HG03442 (cell line): ENCODE data around the gene LRP11.

Experiments used
- ATAC-seq: cut with Tn5 transposase; IDR thresholded peaks from one replicate; pipeline ENCODE4 v1.9.1; 2021; ENCODE audit warnings: mild to moderate bottlenecking, moderate library complexity; ENCODE audit not compliant: unreplicated experiment

The LRP11 gene

GRCh38 chr6:149806127-149806526 is 58.0 kb downstream of the LRP11 start:
- ATAC-seq = no peak

- ATAC-seq = no peak
Measured at GRCh38 chr6:149783551-149783950, 80.6 kb downstream of the LRP11 start.

DNA sequence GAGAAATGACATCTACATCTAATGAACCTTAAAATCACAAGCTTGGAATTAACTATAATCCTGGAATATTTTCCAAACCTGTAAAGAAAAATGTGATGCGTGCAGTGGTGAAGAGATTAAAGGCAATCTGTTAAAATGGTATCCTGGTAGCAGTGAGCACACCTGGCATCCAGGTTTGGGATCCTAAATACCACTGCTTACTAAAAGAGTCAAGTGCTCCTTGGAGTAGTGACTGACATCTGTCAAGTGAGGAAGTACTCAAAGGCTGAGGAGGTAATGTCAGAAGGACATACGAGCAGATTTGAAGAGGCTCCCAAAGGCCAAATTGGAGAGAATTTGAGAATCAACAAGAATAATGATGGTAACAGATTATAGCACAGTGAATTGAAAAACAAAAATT is 81.8 kb downstream of the LRP11 start:
- no peak for ATAC-seq

DNA sequence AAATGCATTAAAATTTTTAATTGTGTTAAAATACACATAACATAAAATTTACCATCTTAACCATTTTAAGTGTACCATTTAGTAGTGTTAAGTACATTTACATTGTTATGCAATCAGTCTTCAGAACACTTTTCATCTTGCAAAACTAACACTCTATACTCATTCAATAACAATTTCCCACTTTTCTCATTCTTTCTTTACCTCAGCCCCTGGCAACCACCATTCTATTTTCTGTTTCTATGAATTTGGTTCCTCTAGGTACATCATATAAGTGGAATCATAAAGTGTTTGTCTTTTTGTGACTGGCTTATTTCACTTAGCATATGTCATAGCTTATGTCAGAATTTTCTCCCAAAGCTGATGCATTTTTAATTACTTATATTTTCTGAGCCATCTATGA is 82.4 kb downstream of the LRP11 start:
- no peak for ATAC-seq

GRCh38 chr6:149779644-149779963 is 84.6 kb downstream of the LRP11 start:
- ATAC-seq = no peak

- no peak for ATAC-seq
Measured at GRCh38 chr6:149777624-149778023, 86.5 kb downstream of the LRP11 start.

DNA sequence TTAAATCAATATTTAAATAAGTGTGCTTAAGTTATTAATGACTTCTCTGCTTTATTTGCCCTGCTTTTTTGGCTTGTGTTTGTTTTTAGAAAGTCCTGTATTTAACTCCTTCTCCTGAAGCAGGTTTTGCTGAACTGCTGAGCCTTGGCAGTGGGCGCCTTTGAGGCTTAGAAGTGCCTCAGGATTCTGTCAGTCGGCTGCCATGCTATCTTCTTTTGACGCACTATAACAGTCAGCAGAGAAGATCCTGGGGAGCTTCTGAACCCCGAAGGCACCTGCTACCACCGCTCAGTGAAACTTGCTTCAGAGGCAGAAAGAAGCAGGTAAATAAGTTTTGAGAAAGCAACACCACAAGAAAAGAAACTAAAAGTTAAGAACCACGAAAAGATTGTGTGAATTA is 92.2 kb downstream of the LRP11 start:
- ATAC-seq = no peak

DNA sequence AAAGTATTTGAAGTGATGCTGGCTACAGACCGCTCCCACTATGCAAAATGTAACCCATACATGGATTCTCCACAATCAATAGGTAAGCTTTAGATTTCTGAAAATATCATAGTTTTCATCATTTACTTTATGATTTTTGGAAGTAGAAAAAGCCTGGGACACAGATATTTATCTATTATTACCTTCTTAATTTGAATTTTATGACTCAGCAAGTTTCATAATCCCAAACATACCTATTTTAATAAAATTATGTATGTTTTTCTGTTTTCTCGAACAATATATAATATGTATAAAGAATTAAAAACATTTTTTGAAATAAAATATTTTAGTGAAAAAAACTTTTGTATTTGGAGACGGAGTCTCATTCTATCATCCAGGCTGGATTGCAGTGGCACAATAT is 93.0 kb downstream of the LRP11 start:
- no peak for ATAC-seq

DNA sequence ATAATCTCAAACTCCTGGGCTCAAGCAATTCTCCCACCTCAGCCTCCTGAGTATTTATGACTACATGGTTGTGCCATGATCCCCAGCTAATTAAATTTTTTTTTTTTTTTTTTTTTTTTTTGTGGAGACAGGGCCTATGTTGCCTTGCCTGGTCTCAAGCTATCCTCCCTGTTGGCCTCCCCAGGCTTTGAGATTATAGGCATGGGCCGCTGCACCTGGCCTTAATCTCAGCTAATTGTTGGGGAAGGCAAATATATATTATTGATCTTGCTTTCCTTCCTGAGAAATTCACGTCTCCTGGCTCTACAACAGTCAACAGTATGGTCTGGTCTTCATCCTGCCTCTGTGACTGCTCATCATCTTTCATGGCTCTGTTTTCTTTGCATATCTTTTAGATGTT is 94.5 kb downstream of the LRP11 start:
- ATAC-seq = no peak
